Fibroblast of peridontal ligament (primary cell): Measurements from ENCODE around the gene MTHFR.

Source experiments
- DNase-seq: peaks from one replicate; pipeline ENCODE4 v3.0.0-alpha.2; 2010; ENCODE audit errors: extremely low read depth

The MTHFR gene

GRCh38 chr1:11797525-11798216, 8.1 kb downstream of the MTHFR start:
- peak; percentile 16 for DNase-seq

GRCh38 chr1:11796036-11796828, 9.5 kb downstream of the MTHFR start:
- DNase-seq, result no peak

GRCh38 chr1:11795238-11795890, 10.4 kb downstream of the MTHFR start:
- DNase-seq, result no peak

DNA sequence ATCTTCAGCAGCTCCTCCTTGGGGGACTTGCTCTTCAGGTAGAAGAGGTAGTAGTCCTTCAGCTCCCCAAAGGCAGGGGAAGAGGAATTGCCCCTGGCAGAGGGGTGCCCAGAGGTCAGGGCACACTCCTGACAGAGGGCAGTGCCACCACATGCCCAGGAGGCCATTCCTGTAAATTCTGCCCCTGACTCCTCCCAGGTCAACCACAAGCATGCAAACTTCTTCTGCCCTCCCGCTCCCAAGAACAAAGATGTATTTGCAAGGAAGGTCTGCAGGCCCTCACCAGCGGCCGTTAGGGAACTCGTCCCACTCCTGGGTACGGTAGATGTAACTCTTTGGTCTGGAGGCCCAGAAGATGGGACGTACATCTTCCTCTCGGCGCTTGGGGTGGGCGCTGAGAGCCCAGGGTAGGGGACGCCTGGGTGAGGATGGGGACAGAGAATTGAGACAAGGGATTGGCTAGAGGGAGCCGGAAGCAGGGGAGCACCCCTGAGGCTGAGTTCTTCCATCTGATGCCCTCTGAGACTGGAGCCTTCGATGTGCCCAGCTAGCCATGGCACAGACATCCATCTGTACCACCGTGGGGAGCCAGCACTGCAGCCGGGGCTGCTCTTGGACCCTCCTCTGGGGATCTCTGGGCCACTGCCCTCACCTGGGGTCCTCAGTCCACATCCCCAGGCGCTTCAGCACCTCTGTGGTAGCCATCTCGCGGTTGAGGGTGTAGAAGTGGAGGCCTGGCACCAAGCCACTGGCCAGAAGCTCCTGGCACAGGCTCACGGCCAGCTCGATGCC, 11.1 kb downstream of the MTHFR start:
- DNase-seq, result no peak

DNA sequence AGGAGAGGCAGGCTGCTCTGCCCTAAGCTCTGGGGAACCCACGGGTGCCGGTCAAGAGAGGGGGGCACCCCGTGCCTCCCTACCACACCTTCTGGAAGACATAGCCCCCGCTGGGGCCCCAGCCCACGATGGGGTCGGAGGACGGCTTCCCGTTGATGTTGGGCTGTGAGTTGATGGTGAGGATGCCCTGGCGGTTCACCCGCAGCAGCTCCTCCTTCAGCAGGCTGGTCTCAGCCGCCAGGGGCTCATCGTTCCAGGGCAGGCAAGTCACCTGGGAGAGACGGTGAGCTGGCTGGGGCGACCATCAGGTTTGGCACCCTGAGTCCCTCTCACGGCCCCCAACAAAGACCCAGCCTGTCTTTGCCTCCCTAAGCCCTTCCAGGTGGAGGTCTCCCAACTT, 11.9 kb downstream of the MTHFR start:
- DNase-seq, result no peak

- DNase-seq, result no peak
Observed at GRCh38 chr1:11792106-11792505, 13.7 kb downstream of the MTHFR start.

- DNase-seq, result peak; percentile 97
Observed at GRCh38 chr1:11790880-11791715, 14.7 kb downstream of the MTHFR start.

GRCh38 chr1:11790101-11790879, 15.5 kb downstream of the MTHFR start:
- no peak for DNase-seq

- no peak for DNase-seq
Observed at GRCh38 chr1:11789126-11790067, 16.4 kb downstream of the MTHFR start.

DNA sequence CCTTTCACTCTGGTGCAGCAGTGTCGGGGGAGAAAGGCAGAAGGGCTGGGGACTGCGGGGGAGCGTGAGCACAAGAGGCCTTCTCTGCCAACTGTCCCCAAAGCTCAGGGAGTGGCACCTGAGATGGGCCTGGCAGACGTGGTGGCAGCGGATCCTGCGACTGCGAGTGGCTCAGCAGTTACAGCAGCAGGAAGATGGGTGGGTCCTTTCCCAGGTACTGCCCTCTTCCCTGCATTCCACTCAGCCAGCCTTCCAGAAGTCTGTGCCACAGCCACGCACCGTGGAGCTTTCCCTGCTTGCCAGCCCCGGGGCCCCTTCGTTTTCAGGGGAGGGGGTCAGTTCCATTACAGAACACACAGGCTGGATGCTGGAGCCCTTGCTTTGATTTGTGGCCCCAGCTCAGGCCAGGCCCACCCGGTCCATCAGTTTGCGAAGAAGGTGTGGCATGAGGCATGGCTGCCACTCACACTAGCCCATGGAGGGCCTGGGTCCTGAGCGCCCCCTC, 17.2 kb downstream of the MTHFR start:
- no peak for DNase-seq

GRCh38 chr1:11787804-11788436, 17.8 kb downstream of the MTHFR start:
- no peak for DNase-seq

DNA sequence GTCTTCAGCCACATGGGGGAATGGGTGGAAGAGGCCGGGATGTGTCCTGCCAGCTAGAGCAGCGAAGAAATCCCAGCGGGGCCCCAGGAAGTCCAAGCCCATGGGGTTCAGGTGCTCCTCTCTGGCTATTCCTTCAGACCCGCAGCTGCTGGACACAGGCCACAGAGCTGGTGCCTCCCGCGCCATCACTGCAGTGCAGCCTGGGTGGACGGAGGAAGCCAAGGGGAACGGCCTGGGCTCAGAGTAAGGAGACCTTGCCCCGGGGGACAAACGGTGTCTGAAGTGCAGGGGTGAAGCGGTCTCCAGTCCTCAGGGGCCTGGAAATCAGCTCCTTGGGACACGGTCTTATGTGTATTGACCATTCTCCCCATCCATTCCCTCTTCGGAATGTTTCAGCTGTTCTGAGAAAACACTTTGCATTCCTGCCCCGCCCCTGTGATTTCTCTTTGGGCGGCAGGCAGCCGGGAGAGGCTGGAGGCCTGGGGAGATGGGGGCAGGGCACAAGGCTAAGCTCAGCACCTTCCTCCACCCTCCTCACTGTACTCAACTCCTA, 18.4 kb downstream of the MTHFR start:
- peak; percentile 64 for DNase-seq

- DNase-seq, result no peak
Observed at GRCh38 chr1:11786168-11786567, 19.6 kb downstream of the MTHFR start.

GRCh38 chr1:11784993-11785769, 20.6 kb downstream of the MTHFR start:
- DNase-seq, result peak; percentile 20

DNA sequence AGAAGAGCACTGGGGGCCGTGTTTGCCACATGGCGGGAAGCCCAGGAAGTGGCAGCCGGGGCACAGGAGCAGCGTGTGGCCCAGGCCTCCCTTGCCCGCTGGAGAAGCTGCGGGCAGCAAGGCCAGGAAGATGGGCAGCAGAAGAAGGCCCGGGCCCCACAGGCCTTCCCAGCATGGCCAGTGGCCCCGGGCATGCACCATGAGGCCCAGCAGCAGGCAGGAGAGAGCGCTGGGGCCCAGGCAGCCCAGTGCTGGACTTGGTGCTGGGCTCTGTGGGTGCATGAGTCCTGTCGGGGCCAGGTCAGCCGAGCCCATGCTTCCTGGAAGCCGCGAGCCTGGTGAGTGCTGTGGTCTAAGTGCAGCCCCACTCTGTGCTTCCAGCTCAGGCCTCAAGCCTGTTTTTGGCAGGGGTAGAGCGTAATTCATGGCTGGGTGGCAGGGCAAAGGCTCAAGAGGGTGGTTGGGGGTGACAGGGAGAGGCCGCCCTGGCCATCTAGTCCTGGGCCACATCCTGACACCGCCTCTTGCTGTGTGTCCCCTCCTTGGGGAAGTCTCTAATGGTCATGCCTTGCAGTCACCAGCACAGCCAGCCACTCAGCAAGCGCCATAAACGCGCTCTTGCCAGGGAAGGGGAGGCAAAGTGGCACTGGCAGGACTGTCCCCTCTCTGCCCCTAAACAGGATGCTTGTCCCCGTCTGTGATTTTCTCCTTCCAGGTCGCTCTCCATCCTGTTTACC, 21.3 kb downstream of the MTHFR start:
- DNase-seq, result no peak

DNA sequence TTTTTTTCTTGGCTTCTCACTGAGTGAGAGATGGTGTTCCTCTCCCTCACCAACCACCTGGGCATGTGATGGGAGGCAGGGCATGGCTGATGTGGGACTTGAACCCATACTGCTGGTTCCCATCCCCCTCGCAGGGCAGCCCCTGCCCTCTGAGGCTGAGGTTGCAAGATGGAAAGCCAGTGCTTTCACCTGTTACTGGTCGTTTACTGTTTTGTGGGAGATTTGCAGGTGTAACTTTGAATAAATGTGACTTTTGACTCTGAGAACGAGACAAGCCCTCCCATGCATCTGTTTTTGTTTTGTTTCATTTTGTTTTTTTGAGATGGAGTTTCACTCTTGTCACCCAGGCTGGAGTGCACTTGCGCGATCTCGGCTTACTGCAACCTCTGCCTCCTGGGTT, 22.2 kb downstream of the MTHFR start:
- DNase-seq, result no peak
